DND-41 (cell line): ENCODE results near the gene CTTNBP2NL.
"Not testable (repeated sequence)": the region's sequence is repeated elsewhere in the genome, so short reads cannot be mapped to it uniquely, and the experiment has no call there.

Experiments used
- ATAC-seq: fragments of 200-7000 bp; cut with Tn5 transposase; 3 replicates; pipeline ENCODE4 v1.9.1; 2021; ENCODE audit warnings: low read depth; ENCODE audit not compliant: insufficient read depth
- DNase-seq: peaks from one replicate; pipeline ENCODE4 v3.0.0-alpha.2; 2020
- H2AFZ ChIP-seq: 2 replicates; pipeline ENCODE4 v1.6.0; 2012; ENCODE audit warnings: low read depth, low read length
- H3K27ac ChIP-seq: 2 replicates; pipeline ENCODE4 v1.5.1; 2012; ENCODE audit warnings: low read length, inconsistent platforms
- H3K27me3 ChIP-seq: fragments of 200-600 bp; sonication (generic); 2 replicates; pipeline ENCODE4 v1.6.0; 2012; ENCODE audit warnings: low read length, mild to moderate bottlenecking, inconsistent platforms; ENCODE audit not compliant: insufficient read depth, poor library complexity
- H3K36me3 ChIP-seq: 2 replicates; pipeline ENCODE4 v1.5.1; 2012; ENCODE audit warnings: low read length, inconsistent platforms; ENCODE audit not compliant: insufficient read depth
- H3K4me1 ChIP-seq: 2 replicates; pipeline ENCODE4 v1.5.1; 2012; ENCODE audit warnings: mild to moderate bottlenecking, low read length; ENCODE audit not compliant: insufficient read depth
- H3K4me2 ChIP-seq: 2 replicates; pipeline ENCODE4 v1.6.0; 2012; ENCODE audit warnings: mild to moderate bottlenecking, moderate library complexity, low read length, inconsistent platforms; ENCODE audit not compliant: insufficient read depth
- H3K4me3 ChIP-seq, 2 experiments: fragments of 200-600 bp in 1 of 2; shearing (Covaris generic) in 1 of 2; 2 replicates each; pipeline ENCODE4 v1.5.1; 2012 to 2016; ENCODE audit warnings: inconsistent platforms in 2 of 2, low read length in 2 of 2, mild to moderate bottlenecking in 2 of 2, low read depth in 1 of 2, moderate library complexity in 1 of 2
- H3K79me2 ChIP-seq: 2 replicates; pipeline ENCODE4 v1.6.0; 2012; ENCODE audit warnings: low read length, inconsistent platforms; ENCODE audit not compliant: insufficient read depth
- H3K9ac ChIP-seq: 2 replicates; pipeline ENCODE4 v1.6.0; 2012; ENCODE audit warnings: low read depth, mild to moderate bottlenecking, inconsistent platforms, low read length, moderate library complexity
- H3K9me3 ChIP-seq: 2 replicates; pipeline ENCODE4 v1.5.1; 2012; ENCODE audit warnings: low read length, moderate library complexity, mild to moderate bottlenecking, inconsistent platforms; ENCODE audit not compliant: insufficient read depth, severe bottlenecking
- H4K20me1 ChIP-seq: 2 replicates; pipeline ENCODE4 v1.6.0; 2012; ENCODE audit warnings: low read length; ENCODE audit not compliant: insufficient read depth
- CTCF ChIP-seq: IDR thresholded peaks from 2 replicates; pipeline ENCODE4 v1.5.1; 2012; ENCODE audit warnings: borderline replicate concordance, low read length, moderate library complexity, mild to moderate bottlenecking; ENCODE audit not compliant: poor library complexity, severe bottlenecking; ENCODE audit errors: extremely low read depth
- EZH2 ChIP-seq: IDR thresholded peaks from 3 replicates; pipeline ENCODE4 v1.6.1; 2012; ENCODE audit warnings: borderline replicate concordance, low read depth, mild to moderate bottlenecking, moderate library complexity, low read length, inconsistent platforms; ENCODE audit not compliant: severe bottlenecking

Gene CTTNBP2NL

GRCh38 chr1:112397841-112398240 lies 1.8 kb downstream of the CTTNBP2NL start:
- H3K27me3 ChIP-seq = no peaks in the 10 kb centered on the region
- DNase-seq (no peak), ATAC-seq (no peak)
- TF ChIP-seq CTCF (no peak), EZH2 (no peak)
- peaks cover 19% of the 10 kb centered on the region for H3K79me2 ChIP-seq
- no peaks in the 10 kb centered on the region for H3K36me3 ChIP-seq
- no peak overlapping the region for H3K27ac ChIP-seq
- H3K4me2 ChIP-seq = peak overlapping the region; percentile 96; the same call in 1 of the 2 replicates
- H3K9ac ChIP-seq = no peak overlapping the region
- H2AFZ ChIP-seq = no peak overlapping the region
- no peaks in the 10 kb centered on the region for H4K20me1 ChIP-seq
- no peak overlapping the region for H3K4me3 ChIP-seq
- H3K4me1 ChIP-seq = peaks cover 20% of the 10 kb centered on the region
- no peaks in the 10 kb centered on the region for H3K9me3 ChIP-seq

GRCh38 chr1:112399456-112399855 lies 3.4 kb downstream of the CTTNBP2NL start:
- peaks cover 19% of the 10 kb centered on the region for H3K79me2 ChIP-seq
- ATAC-seq = no peak

GRCh38 chr1:112400706-112401105 lies 4.7 kb downstream of the CTTNBP2NL start:
- Histone ChIP-seq H3K4me1 (peaks cover 14% of the 10 kb centered on the region), H3K79me2 (peaks cover 19% of the 10 kb centered on the region)
- H3K27me3 ChIP-seq, H3K4me2 ChIP-seq, H3K36me3 ChIP-seq, H2AFZ ChIP-seq, H3K9ac ChIP-seq, H3K9me3 ChIP-seq, DNase-seq, ATAC-seq, H3K27ac ChIP-seq, H3K4me3 ChIP-seq, H4K20me1 ChIP-seq: not testable (repeated sequence)

More at GRCh38 chr1:112399456-112399855, 3.4 kb downstream of the CTTNBP2NL start:
- H3K4me3 ChIP-seq = no peak overlapping the region
- H3K36me3 ChIP-seq = no peaks in the 10 kb centered on the region
- H3K4me1 ChIP-seq = peaks cover 20% of the 10 kb centered on the region
- no peaks in the 10 kb centered on the region for H3K9me3 ChIP-seq
- no peak for TF ChIP-seq CTCF
- TF ChIP-seq EZH2 = no peak
- no peak overlapping the region for H2AFZ ChIP-seq
- no peaks in the 10 kb centered on the region for H4K20me1 ChIP-seq
- H3K27me3 ChIP-seq = no peaks in the 10 kb centered on the region
- DNase-seq = no peak
- no peak overlapping the region for H3K9ac ChIP-seq
- H3K27ac ChIP-seq = no peak overlapping the region
- no peak overlapping the region for H3K4me2 ChIP-seq

GRCh38 chr1:112402682-112403643 lies 6.9 kb downstream of the CTTNBP2NL start:
- H2AFZ ChIP-seq = no peak overlapping the region
- H3K36me3 ChIP-seq = no peaks in the 10 kb centered on the region
- no peaks in the 10 kb centered on the region for H4K20me1 ChIP-seq
- H3K9ac ChIP-seq = no peak overlapping the region
- no peak for DNase-seq
- no peaks in the 10 kb centered on the region for H3K9me3 ChIP-seq
- no peak overlapping the region for H3K4me3 ChIP-seq
- no peak overlapping the region for H3K4me2 ChIP-seq
- no peak overlapping the region for H3K27ac ChIP-seq
- peaks cover 6% of the 10 kb centered on the region; the same call in 1 of the 2 replicates for H3K79me2 ChIP-seq
- no peaks in the 10 kb centered on the region for H3K27me3 ChIP-seq
- TF ChIP-seq CTCF (no peak), EZH2 (no peak)
- H3K4me1 ChIP-seq = no peaks in the 10 kb centered on the region
- ATAC-seq = no peak
